GM19455 (cell line): ENCODE data around the gene NEK8.
"Not testable (repeated sequence)": the region's sequence is repeated elsewhere in the genome, so short reads cannot be mapped to it uniquely, and the experiment has no call there.

Source experiments
- ATAC-seq: cut with Tn5 transposase; IDR thresholded peaks from one replicate; pipeline ENCODE4 v1.9.1; 2021; ENCODE audit not compliant: unreplicated experiment

NEK8 gene

DNA sequence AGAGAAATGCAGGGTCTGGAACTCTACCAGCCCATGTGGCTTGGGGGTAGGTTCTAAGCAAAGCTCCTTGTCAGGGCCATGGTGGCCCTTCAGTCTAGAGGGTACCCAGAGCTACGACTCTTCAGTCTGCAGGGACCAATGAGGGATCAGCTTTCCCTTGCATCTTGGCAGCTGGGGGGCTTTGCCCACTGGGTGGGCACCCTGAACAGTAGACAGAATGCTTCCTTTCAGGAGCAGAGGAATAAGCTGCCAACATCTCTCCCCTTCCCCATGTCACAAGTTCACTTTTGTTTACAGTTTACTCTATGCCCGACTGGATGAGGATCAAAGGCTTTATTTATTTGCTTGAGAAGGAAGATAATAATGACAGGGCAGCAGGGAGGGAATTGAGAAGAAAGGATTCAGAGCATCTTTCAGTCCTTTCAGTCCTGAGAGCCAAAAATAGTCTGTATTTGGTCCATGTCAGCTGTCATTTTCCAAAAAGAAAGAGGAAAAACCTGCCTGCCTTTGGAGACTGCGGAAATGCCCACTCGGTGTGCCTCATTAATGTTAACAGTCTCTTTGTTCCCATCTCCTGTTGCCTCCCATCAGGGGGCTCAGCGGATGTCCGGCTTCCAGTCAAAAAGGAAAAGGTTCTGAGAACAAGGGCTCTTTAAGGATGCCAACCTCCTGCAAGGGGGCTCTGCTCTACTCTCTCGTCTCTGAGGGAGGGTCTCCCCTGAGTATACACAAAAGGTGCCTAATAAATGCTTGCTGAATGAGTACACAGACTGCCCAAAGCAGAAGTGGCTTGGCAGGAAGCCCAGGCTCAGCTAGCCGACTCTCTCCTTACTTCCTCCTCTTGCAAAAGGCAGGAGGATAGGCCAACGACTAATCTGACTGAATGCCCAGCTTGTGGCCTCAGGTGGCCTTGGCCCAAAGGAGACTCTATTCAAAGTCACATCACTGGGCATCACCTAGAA lies 32.3 kb downstream of the NEK8 start:
- no peak for ATAC-seq

DNA sequence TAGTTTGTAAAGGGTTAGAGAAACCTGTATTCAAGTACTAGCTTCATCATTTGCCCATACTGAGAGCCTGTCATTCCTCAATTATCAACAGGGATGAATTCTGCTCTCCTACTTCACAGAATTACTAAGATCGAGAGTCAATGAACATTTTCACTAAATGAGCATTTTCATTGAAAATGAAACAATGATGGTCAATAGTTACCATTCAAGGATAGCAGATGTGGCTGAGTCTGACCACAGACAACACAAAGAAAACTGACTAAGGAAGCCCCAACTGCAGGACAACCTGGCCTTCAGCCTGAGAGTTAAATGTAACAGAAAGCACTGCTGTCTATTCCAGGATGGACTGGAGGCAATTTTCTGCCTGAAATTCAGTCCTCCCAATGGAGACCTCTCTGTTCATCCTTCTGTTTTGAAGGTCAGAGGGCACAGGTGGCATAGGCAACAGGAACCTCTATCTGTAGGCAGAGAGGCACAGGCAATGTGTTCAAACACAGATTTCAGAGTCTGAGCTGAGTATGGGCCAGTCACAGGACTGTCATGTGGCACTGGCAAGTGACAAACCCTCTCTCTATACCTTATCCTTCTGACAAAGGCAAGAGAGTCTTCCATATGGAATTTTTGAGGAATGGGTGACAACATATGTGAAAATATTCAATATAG lies 34.7 kb downstream of the NEK8 start:
- ATAC-seq = peak; percentile 68

DNA sequence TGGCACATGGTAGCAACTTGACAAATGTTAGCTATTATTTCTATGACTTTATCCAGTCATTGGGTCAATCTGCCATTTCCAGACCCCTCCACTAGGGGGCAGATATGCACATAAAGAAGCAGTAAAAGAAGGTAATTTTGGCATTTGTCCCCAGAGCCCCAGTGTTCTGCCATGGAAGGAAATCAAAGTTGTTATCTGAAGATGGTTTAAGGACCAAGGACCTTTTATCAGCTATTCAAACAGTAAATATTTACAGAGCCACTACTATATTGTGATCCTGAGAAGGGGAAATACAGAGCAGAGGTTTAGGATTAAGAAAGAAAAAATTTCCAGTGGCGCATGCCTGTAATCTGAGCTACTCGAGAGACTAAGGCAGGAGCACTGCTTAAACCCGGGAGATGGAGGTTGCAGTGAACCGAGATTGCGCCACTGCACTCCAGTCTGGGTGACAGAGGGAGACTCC lies 35.2 kb downstream of the NEK8 start:
- ATAC-seq = no peak

DNA sequence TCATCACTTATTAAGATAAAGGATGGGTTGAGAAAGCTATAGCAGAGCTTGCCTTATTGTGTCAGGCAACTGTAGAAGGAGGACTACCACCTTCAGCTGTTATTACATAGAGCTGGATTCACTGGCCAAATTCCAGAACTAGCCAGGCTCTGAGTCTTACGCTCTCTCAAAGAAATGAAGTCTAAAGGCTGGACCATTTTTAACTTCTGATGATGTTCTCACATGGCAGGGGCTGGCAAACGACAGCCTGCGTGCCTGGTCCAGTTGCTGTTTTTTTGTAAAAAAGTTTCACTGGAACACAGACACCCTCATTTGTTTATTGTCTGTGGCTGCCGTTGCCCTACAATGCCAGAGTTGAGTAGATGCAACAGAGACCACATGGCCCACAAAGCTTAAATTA lies 36.5 kb downstream of the NEK8 start:
- no peak for ATAC-seq

DNA sequence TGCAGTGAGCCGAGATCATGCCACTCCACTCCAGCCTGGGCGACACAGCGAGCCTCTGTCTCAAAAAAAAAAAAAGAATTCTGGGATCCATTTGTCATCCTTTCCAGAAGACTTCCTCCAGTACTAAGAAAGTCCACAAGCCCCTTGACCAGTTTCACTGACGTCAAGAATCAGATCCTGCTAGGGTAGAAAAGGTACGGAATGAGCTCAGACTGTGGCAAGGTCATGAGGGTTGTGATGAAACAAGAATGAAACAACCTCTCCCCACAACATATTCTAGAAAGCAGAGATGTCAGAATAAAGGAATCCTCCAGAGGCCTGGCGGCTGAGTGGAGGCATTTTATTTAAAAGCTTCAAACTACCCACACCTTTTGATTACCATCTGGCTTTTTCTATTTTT lies 45.1 kb downstream of the NEK8 start:
- no peak for ATAC-seq

DNA sequence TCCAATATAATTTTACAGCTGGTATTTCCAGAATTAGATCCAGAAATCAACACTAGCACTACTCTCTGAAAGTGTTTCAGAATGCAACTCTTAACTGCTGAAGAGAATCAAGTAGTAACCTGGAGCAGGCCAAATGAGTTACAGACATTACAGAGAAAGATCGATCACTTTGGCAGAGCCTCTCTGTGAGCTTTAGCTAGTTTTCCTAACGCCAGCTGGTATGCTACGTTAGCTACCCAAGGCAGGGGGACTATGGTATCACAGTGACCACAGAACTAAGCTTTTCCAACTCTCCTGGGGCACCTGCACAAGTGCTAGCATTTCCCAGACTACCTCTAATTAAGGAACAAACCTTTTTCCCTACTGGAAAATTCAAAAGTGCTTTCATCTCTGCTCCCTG lies 45.6 kb downstream of the NEK8 start:
- no peak for ATAC-seq

DNA sequence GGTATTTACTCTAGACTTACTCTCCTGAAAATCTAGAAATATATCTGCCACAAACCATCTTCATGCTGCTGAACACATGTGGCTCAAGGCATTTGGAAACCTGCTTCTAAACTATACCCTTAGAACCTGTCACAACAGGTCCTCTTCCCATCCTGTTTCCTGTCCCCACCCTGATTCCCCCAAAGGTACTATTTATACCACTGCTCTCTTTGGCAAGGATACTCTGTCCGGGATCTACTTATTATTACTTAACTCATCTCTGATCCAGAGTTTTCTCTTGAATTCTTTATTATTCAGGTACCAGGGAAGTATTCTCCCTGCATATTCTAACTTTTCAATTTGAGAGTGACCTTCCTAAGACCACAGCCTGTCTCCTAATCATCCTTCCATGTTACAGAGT lies 48.6 kb downstream of the NEK8 start:
- no peak for ATAC-seq

DNA sequence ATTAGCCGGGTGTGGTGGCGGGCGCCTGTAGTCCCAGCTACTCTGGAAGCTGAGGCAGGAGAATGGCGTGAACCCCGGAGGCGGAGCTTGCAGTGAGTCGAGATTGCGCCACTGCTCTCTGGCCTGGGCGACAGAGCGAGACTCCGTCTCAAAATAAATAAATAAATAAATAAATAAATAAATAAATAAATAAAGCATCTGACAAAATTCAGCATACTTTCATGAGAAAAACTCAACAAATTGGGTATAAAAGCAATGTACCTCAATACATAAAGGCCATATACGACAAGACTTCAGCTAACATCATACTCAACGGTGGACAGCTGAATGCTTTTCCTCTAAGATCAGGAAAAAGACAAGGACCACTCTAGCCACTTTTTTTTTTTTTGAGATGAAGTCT lies 51.0 kb downstream of the NEK8 start:
- ATAC-seq = not testable (repeated sequence)

DNA sequence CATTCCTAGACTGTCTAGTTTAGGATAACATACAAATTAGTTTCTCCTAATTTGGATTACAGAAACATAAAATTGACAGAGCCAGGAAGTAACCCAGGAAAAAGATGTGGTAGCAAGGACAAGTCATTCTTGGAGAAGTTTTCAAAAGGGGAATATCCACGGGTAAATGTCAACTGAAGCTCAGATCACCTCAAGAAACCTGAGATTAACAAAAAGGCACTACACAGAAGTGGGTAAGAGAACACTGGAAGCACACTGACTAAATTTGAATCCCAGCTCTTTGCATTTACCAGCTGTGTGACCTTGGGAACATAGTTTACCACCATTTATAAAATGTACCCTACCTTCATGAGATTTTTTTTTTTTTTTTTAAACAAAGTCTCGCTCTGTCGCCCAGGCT lies 54.6 kb downstream of the NEK8 start:
- no peak for ATAC-seq

DNA sequence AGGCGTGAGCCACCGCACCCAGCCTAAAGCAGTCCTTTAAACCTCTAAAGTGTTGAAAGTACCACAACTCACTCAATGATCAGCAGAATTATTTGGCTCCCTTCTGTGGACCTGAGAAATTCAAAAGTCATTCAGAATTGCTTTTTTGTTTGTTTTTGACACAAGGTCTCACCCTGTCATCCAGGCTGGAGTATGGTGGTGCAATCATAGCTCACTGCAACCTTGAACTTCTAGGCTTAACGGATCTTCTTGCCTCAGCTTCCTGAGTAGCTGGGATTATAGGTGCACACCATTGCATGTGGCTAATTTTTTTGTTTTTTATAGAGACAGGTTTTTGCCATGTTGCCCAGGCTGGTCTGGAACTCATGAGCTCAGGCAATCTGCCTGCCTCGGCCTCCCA lies 59.5 kb downstream of the NEK8 start:
- no peak for ATAC-seq
